Left ventricle myocardium superior (tissue), 1 donor: ENCODE results near the gene CSNK2A3. TPM values are rescaled to one million over a fixed set of nuclear protein-coding genes. Genes with fewer than 3 reads are reported as not detected.
"Not testable (repeated sequence)": the region's sequence is repeated elsewhere in the genome, so short reads cannot be mapped to it uniquely, and the experiment has no call there.

Experiments used
- ATAC-seq: fragments of 200-7000 bp; cut with Tn5 transposase; one replicate; pipeline ENCODE4 v1.9.1; 2020; ENCODE audit warnings: mild to moderate bottlenecking, moderate library complexity
- DNase-seq: peaks from one replicate; pipeline ENCODE4 v3.0.0-alpha.2; 2020
- intact Hi-C: fragments of 100-400 bp; cut with micrococcal nuclease; formaldehyde crosslinking; loops from one replicate; pipeline ENCODE4 v1.11.0; 2022
- long read RNA-seq: library from polyadenylated mRNA; unstranded; transcript quantifications from one replicate; pipeline ENCODE4 v2.0.0, GENCODE V29; 2021
- total RNA-seq: library from RNA; stranded (reverse); fragmentation: NEBNext Ultra II Directional; extraction: Animal tissue kit (Norgen Biotek cat#: 25700); gene quantifications from one replicate; pipeline ENCODE4 v1.2.1, GENCODE V29; 2021
- donor health status: DM: no; HTN: yes; CAD: no; lungs with severe emphysema.

The CSNK2A3 gene
- 1.1 TPM for total RNA-seq
- long read RNA-seq = 0 reads

- ATAC-seq = peak; percentile 30
Measured at GRCh38 chr11:11352878-11353277, at the start of gene CSNK2A3. CSNK2A3 (minus strand) TSS chr11:11353250; CDS start chr11:11353119, 131 bp downstream.

GRCh38 chr11:11401960-11402535, 49.0 kb upstream of the CSNK2A3 start:
- DNase-seq (no peak), ATAC-seq (no peak)
- intact Hi-C loops = no loop called here

More at GRCh38 chr11:11352878-11353277, at the start of gene CSNK2A3:
- intact Hi-C loops, DNase-seq: not testable (repeated sequence)

- ATAC-seq (no peak), DNase-seq (no peak)
- intact Hi-C loops = no loop called here
Measured at GRCh38 chr11:11400635-11401232, 47.7 kb upstream of the CSNK2A3 start.

- DNase-seq (no peak), ATAC-seq (no peak)
- intact Hi-C loops = no loop called here
Measured at GRCh38 chr11:11400121-11400520, 47.1 kb upstream of the CSNK2A3 start.

GRCh38 chr11:11397781-11398180, 44.7 kb upstream of the CSNK2A3 start:
- ATAC-seq = no peak
- intact Hi-C loops = no loop called here
- no peak for DNase-seq

GRCh38 chr11:11397036-11397415, 44.0 kb upstream of the CSNK2A3 start:
- DNase-seq (no peak), ATAC-seq (no peak)
- intact Hi-C loops = no loop called here

GRCh38 chr11:11396301-11397035, 43.4 kb upstream of the CSNK2A3 start:
- DNase-seq = no peak
- peak; percentile 76 for ATAC-seq
- intact Hi-C loops = no loop called here

- intact Hi-C loops = no loop called here
- ATAC-seq (no peak), DNase-seq (no peak)
Measured at GRCh38 chr11:11395126-11395525, 42.1 kb upstream of the CSNK2A3 start.

- ATAC-seq = no peak
- intact Hi-C loops = no loop called here
Measured at GRCh38 chr11:11394241-11394640, 41.2 kb upstream of the CSNK2A3 start.

GRCh38 chr11:11391796-11392463, 38.9 kb upstream of the CSNK2A3 start:
- ATAC-seq = peak; percentile 14
- DNase-seq = no peak
- intact Hi-C loops = no loop called here

More at GRCh38 chr11:11394241-11394640, 41.2 kb upstream of the CSNK2A3 start:
- no peak for DNase-seq

- intact Hi-C loops = no loop called here
- ATAC-seq (no peak), DNase-seq (no peak)
Measured at GRCh38 chr11:11391169-11391568, 38.1 kb upstream of the CSNK2A3 start.

- intact Hi-C loops = no loop called here
- no peak for ATAC-seq
- no peak for DNase-seq
Measured at GRCh38 chr11:11390068-11390771, 37.2 kb upstream of the CSNK2A3 start.

- intact Hi-C loops = no loop called here
- DNase-seq = no peak
- peak; percentile 23 for ATAC-seq
Measured at GRCh38 chr11:11389238-11389637, 36.2 kb upstream of the CSNK2A3 start.

GRCh38 chr11:11387622-11388305, 34.7 kb upstream of the CSNK2A3 start:
- intact Hi-C loops = no loop called here

GRCh38 chr11:11387207-11387606, 34.2 kb upstream of the CSNK2A3 start:
- ATAC-seq (no peak), DNase-seq (no peak)
- intact Hi-C loops = no loop called here

More at GRCh38 chr11:11387622-11388305, 34.7 kb upstream of the CSNK2A3 start:
- ATAC-seq (no peak), DNase-seq (no peak)

GRCh38 chr11:11384829-11385228, 31.8 kb upstream of the CSNK2A3 start:
- intact Hi-C loops = no loop called here
- ATAC-seq (no peak), DNase-seq (no peak)

- intact Hi-C loops = no loop called here
- ATAC-seq (no peak), DNase-seq (no peak)
Measured at GRCh38 chr11:11383995-11384394, 30.9 kb upstream of the CSNK2A3 start.

- intact Hi-C loops = no loop called here
- DNase-seq = no peak
- no peak for ATAC-seq
Measured at GRCh38 chr11:11382858-11383532, 29.9 kb upstream of the CSNK2A3 start.
